GM21619 (cell line): ENCODE data around the gene RASGEF1C.
"Not testable (repeated sequence)": the region's sequence is repeated elsewhere in the genome, so short reads cannot be mapped to it uniquely, and the experiment has no call there.

Source experiments
- ATAC-seq: cut with Tn5 transposase; IDR thresholded peaks from one replicate; pipeline ENCODE4 v1.9.1; 2021; ENCODE audit not compliant: unreplicated experiment

Gene RASGEF1C

GRCh38 chr5:180101451-180102105, 107.4 kb downstream of the RASGEF1C start:
- no peak for ATAC-seq

GRCh38 chr5:180100621-180101450, 108.2 kb downstream of the RASGEF1C start:
- ATAC-seq = no peak

- no peak for ATAC-seq
Measured at GRCh38 chr5:180099733-180100611, 109.0 kb downstream of the RASGEF1C start.

GRCh38 chr5:180098991-180099732, 109.8 kb downstream of the RASGEF1C start:
- ATAC-seq = no peak

- no peak for ATAC-seq
Measured at GRCh38 chr5:180098526-180098925, 110.5 kb downstream of the RASGEF1C start.

- ATAC-seq = no peak
Measured at GRCh38 chr5:180097926-180098325, 111.1 kb downstream of the RASGEF1C start.

GRCh38 chr5:180097163-180097894, 111.7 kb downstream of the RASGEF1C start:
- no peak for ATAC-seq

- ATAC-seq = no peak
Measured at GRCh38 chr5:180096616-180097015, 112.4 kb downstream of the RASGEF1C start.

GRCh38 chr5:180095545-180095944, 113.5 kb downstream of the RASGEF1C start:
- ATAC-seq = no peak

- no peak for ATAC-seq
Measured at GRCh38 chr5:180093651-180094382, 115.2 kb downstream of the RASGEF1C start.

- no peak for ATAC-seq
Measured at GRCh38 chr5:180093241-180093640, 115.8 kb downstream of the RASGEF1C start.

GRCh38 chr5:180090769-180091546, 118.1 kb downstream of the RASGEF1C start:
- no peak for ATAC-seq

GRCh38 chr5:180090098-180090768, 118.8 kb downstream of the RASGEF1C start:
- peak; percentile 64 for ATAC-seq

- not testable (repeated sequence) for ATAC-seq
Measured at GRCh38 chr5:180089628-180090027, 119.4 kb downstream of the RASGEF1C start.

GRCh38 chr5:180088561-180088960, 120.5 kb downstream of the RASGEF1C start:
- no peak for ATAC-seq

GRCh38 chr5:180086816-180087399, 122.1 kb downstream of the RASGEF1C start:
- no peak for ATAC-seq

GRCh38 chr5:180085837-180086236, 123.2 kb downstream of the RASGEF1C start:
- no peak for ATAC-seq
